HCT116 (cell line): ENCODE data around the gene TEAD1. TPM values are rescaled to one million over a fixed set of nuclear protein-coding genes. Genes with fewer than 3 reads are reported as not detected.
A peak's percentile ranks its signal among the peaks of the same experiment; 100 is the strongest.

ENCODE experiments used
- ATAC-seq: fragments of 200-7000 bp; cut with Tn5 transposase; 2 replicates; pipeline ENCODE4 v1.9.1; 2020; ENCODE audit warnings: mild to moderate bottlenecking, moderate library complexity
- BruUV-seq: library from RNA; stranded (reverse); fragments of 400-500 nt; replicated peaks from 2 replicates; lab custom pipeline; 2021; lab: Mats Ljungman, UMichigan
- CTCF ChIA-PET: fragments of 300-600 bp; sonication (Branson Sonifier 250); formaldehyde crosslinking; loops from one replicate; lab custom pipeline; 2021; ENCODE audit warnings: antibody characterized with exemption; lab: Charles Lee
- POLR2A ChIA-PET: fragments of 300-600, 350-600 bp; sonication (Branson Sonifier 250); formaldehyde crosslinking; loops from one replicate; lab custom pipeline; 2021; ENCODE audit warnings: antibody characterized with exemption; lab: Charles Lee
- RAD21 ChIA-PET, 2 experiments: fragments of 300-600 bp; sonication (Branson Sonifier 250); formaldehyde crosslinking; loops; one replicate each; lab custom pipeline; 2023; ENCODE audit warnings: low total read pairs in 2 of 2; ENCODE audit not compliant: uncharacterized antibody in 2 of 2, unreplicated experiment in 2 of 2, low non-redundant PET in 1 of 2; lab: Charles Lee
- DNase-seq: peaks from one replicate; pipeline ENCODE4 v3.0.0-alpha.2; 2010; ENCODE audit warnings: low read depth, low spot score
- H2AFZ ChIP-seq: fragments of 200-600 bp; shearing (Covaris generic), sonication (generic); 2 replicates; pipeline ENCODE4 v1.6.1; 2017; ENCODE audit warnings: low read depth, mixed run types, mixed read lengths, antibody characterized with exemption, low read length; ENCODE audit not compliant: poor library complexity, severe bottlenecking
- H3K27ac ChIP-seq: 2 replicates; pipeline ENCODE4 v1.5.1; 2012; ENCODE audit warnings: low read depth, low read length
- H3K27me3 ChIP-seq: fragments of 200-600 bp; sonication (generic); 2 replicates; pipeline ENCODE4 v1.6.1; 2016; ENCODE audit warnings: mixed run types, low read length, mixed read lengths; ENCODE audit not compliant: insufficient read depth
- H3K36me3 ChIP-seq, 2 experiments: fragments of 200-500 bp in 1 of 2; fragments of 200-600 bp in 1 of 2; sonication (Bioruptor generic) in 1 of 2; sonication (generic) in 1 of 2; 2 replicates each; pipeline versions ENCODE4 v1.5.1 to v1.6.1; 2014 to 2016; ENCODE audit warnings: low read length in 2 of 2, inconsistent platforms in 1 of 2, mixed read lengths in 1 of 2, mixed run types in 1 of 2; ENCODE audit not compliant: insufficient read depth in 2 of 2, control insufficient read depth in 1 of 2
- H3K4me1 ChIP-seq, 2 experiments: fragments of 200-600 bp in 1 of 2; sonication (generic) in 1 of 2; 2 replicates each; pipeline versions ENCODE4 v1.5.1 to v1.6.1; 2012 to 2017; ENCODE audit warnings: low read length in 2 of 2, inconsistent platforms in 1 of 2, mild to moderate bottlenecking in 1 of 2, mixed read lengths in 1 of 2, mixed run types in 1 of 2, moderate library complexity in 1 of 2; ENCODE audit not compliant: insufficient read depth in 2 of 2, control insufficient read depth in 1 of 2
- H3K4me2 ChIP-seq: fragments of 200-600 bp; sonication (generic); 2 replicates; pipeline ENCODE4 v1.6.1; 2017; ENCODE audit warnings: mixed run types, low read length, mixed read lengths
- H3K4me3 ChIP-seq, 2 experiments: fragments of 200-600 bp in 1 of 2; sonication (generic) in 1 of 2; replicated peaks in 1 of 2; 2 replicates each; pipeline ENCODE4 v1.5.1; 2011 to 2016; ENCODE audit warnings: low read length in 2 of 2, control low read depth in 1 of 2, low read depth in 1 of 2, mild to moderate bottlenecking in 1 of 2, mixed read lengths in 1 of 2, mixed run types in 1 of 2
- H3K79me2 ChIP-seq: fragments of 200-600 bp; sonication (generic); 2 replicates; pipeline ENCODE4 v1.6.1; 2017; ENCODE audit warnings: mild to moderate bottlenecking, mixed run types, low read length, moderate library complexity, mixed read lengths; ENCODE audit not compliant: insufficient read depth
- H3K9ac ChIP-seq: fragments of 200-600 bp; sonication (generic); 2 replicates; pipeline ENCODE4 v1.6.1; 2016; ENCODE audit warnings: low read length, mixed read lengths
- H3K9me2 ChIP-seq: fragments of 200-600 bp; sonication (generic), shearing (Covaris generic); 2 replicates; pipeline ENCODE4 v1.6.1; 2017; ENCODE audit warnings: mixed run types, mild to moderate bottlenecking, moderate library complexity; ENCODE audit not compliant: insufficient read depth
- H3K9me3 ChIP-seq, 2 experiments: fragments of 200-500 bp in 1 of 2; fragments of 200-600 bp in 1 of 2; sonication (Bioruptor generic) in 1 of 2; sonication (generic) in 1 of 2; 2 replicates each; pipeline ENCODE4 v1.6.1; 2014 to 2017; ENCODE audit warnings: low read length in 2 of 2, mixed read lengths in 2 of 2, inconsistent platforms in 1 of 2, low read depth in 1 of 2, mild to moderate bottlenecking in 1 of 2, mixed run types in 1 of 2, moderate library complexity in 1 of 2; ENCODE audit not compliant: control insufficient read depth in 1 of 2, insufficient read depth in 1 of 2
- H4K20me1 ChIP-seq: fragments of 200-600 bp; sonication (generic), shearing (Covaris generic); 2 replicates; pipeline ENCODE4 v1.6.1; 2017; ENCODE audit warnings: mixed run types, mild to moderate bottlenecking, moderate library complexity; ENCODE audit not compliant: insufficient read depth
- CEBPB ChIP-seq: IDR thresholded peaks from 2 replicates; pipeline ENCODE4 v1.6.1; 2012; ENCODE audit warnings: low read depth
- CTCF ChIP-seq, 3 experiments: fragments of 200-600 bp in 1 of 3; sonication (generic) in 1 of 3; IDR thresholded peaks in 2 of 3; conservative IDR thresholded peaks in 1 of 3; 2 replicates each; pipeline ENCODE4 v1.5.1; 2012 to 2017; ENCODE audit warnings: low read depth in 2 of 3, low read length in 2 of 3, antibody characterized with exemption in 1 of 3, borderline replicate concordance in 1 of 3, control low read depth in 1 of 3, mild to moderate bottlenecking in 1 of 3, mixed read lengths in 1 of 3, mixed run types in 1 of 3, moderate library complexity in 1 of 3; ENCODE audit not compliant: insufficient read depth in 1 of 3
- EGR1 ChIP-seq: IDR thresholded peaks from 2 replicates; pipeline ENCODE4 v1.6.1; 2012; ENCODE audit warnings: low read depth
- ELF1 ChIP-seq: IDR thresholded peaks from 2 replicates; pipeline ENCODE4 v1.6.1; 2012; ENCODE audit warnings: low read depth, borderline replicate concordance
- FOSL1 ChIP-seq: IDR thresholded peaks from 2 replicates; pipeline ENCODE4 v1.6.1; 2012; ENCODE audit warnings: low read depth
- POLR2AphosphoS5 ChIP-seq: IDR thresholded peaks from 2 replicates; pipeline ENCODE4 v1.6.1; 2011; ENCODE audit warnings: mild to moderate bottlenecking, low read depth, low read length, moderate library complexity
- RAD21 ChIP-seq: IDR thresholded peaks from 2 replicates; pipeline ENCODE4 v1.6.1; 2012; ENCODE audit warnings: low read depth, mild to moderate bottlenecking
- SRF ChIP-seq: IDR thresholded peaks from 2 replicates; pipeline ENCODE4 v1.6.1; 2012; ENCODE audit warnings: low read depth
- ZNF274 ChIP-seq: fragments of 200-500 bp; sonication (Bioruptor generic); IDR thresholded peaks from 2 replicates; pipeline ENCODE4 v1.6.1; 2014; ENCODE audit warnings: mild to moderate bottlenecking, low read depth, low read length, inconsistent platforms
- intact Hi-C: fragments of 100-400 bp; cut with micrococcal nuclease; formaldehyde crosslinking; loops from 2 replicates; pipeline ENCODE4 v1.10.0; 2022
- total RNA-seq: library from RNA; stranded (reverse); gene quantifications from one replicate; pipeline ENCODE4 v1.2.1, GENCODE V29; 2021; ENCODE audit not compliant: unreplicated experiment

Gene TEAD1
- total RNA-seq, 1 experiment from 2014 or later = 103 TPM

GRCh38 chr11:12890476-12890875 is 216.3 kb downstream of the TEAD1 start:
- H3K4me2 ChIP-seq = no peak overlapping the region
- no peak overlapping the region for H3K4me3 ChIP-seq
- no peaks in the 10 kb centered on the region for H3K9me3 ChIP-seq
- no peaks in the 10 kb centered on the region for H3K79me2 ChIP-seq
- ChIA-PET POLR2A (no interaction called here), CTCF (interaction anchor here (0.7 to 3.7 kb wide), 2 partner anchors 559 to 602 kb away, joined by 3 to 47 read pairs; no protein-coding TSS in a partner anchor), RAD21 (no interaction called here)
- TF ChIP-seq CEBPB = no peak
- no peak for TF ChIP-seq POLR2AphosphoS5
- no peak for TF ChIP-seq FOSL1
- TF ChIP-seq SRF = no peak
- no peak for TF ChIP-seq ZNF274
- no peaks in the 10 kb centered on the region for H3K27me3 ChIP-seq
- DNase-seq (no peak), ATAC-seq (no peak)
- no peaks in the 10 kb centered on the region for H4K20me1 ChIP-seq
- peaks cover 0 to 4% of the 10 kb centered on the region in 2 experiments; a peak in 2 of 4 replicates for H3K36me3 ChIP-seq
- intact Hi-C loops = loop anchor here (5.0 kb wide), 1 partner anchor 843 kb away; no protein-coding TSS in a partner anchor
- no peaks in the 10 kb centered on the region for H3K9me2 ChIP-seq
- BruUV-seq = no TSS peak
- H2AFZ ChIP-seq = no peak overlapping the region
- no peak overlapping the region for H3K27ac ChIP-seq
- no peak overlapping the region for H3K9ac ChIP-seq
- H3K4me1 ChIP-seq = no peaks in the 10 kb centered on the region

GRCh38 chr11:12893787-12894672 is 219.8 kb downstream of the TEAD1 start:
- Histone ChIP-seq H3K27me3 (no peaks in the 10 kb centered on the region), H3K4me2 (no peak overlapping the region), H3K27ac (no peak overlapping the region), H4K20me1 (no peaks in the 10 kb centered on the region), H3K4me3 (no peak overlapping the region), H2AFZ (no peak overlapping the region), H3K36me3 (peaks cover 0 to 8% of the 10 kb centered on the region in 2 experiments; a peak in 2 of 4 replicates), H3K79me2 (no peaks in the 10 kb centered on the region), H3K9me2 (no peaks in the 10 kb centered on the region), H3K9me3 (no peaks in the 10 kb centered on the region), H3K4me1 (no peaks in the 10 kb centered on the region), H3K9ac (no peak overlapping the region)
- ChIA-PET RAD21 (no interaction called here), CTCF (interaction anchor here (3.1 kb wide), 1 partner anchor 606 kb away, joined by 17 read pairs; no protein-coding TSS in a partner anchor), POLR2A (no interaction called here)
- BruUV-seq = no TSS peak
- peak; percentile 15 for DNase-seq
- intact Hi-C loops = loop anchor here (1.0 to 5.0 kb wide), 3 partner anchors 563 to 847 kb away; no protein-coding TSS in a partner anchor
- peak; percentile 86 for TF ChIP-seq RAD21
- no peak for TF ChIP-seq ELF1
- TF ChIP-seq EGR1 = no peak
- TF ChIP-seq CTCF (IDR thresholded peaks at IDR 0.05 in 2 of 3, conservative IDR thresholded peaks at IDR 0.05 in 1 of 3; ENCODE audit: borderline replicate concordance in 1 of 3, insufficient read depth in 1 of 3, low read depth in 2 of 3, low read length in 2 of 3) = peak; percentile 71 to 94 (median 80); a peak in 5 of 6 replicates
- peak; percentile 87 for ATAC-seq
